ENCODE results near the gene TEX264. TPM values are rescaled to one million over a fixed set of nuclear protein-coding genes. Genes with fewer than 3 reads are reported as not detected.

The TEX264 gene
- total and polyA plus RNA-seq, 2 experiments from 2014 or later: 10.0 to 13.3 TPM

DNA sequence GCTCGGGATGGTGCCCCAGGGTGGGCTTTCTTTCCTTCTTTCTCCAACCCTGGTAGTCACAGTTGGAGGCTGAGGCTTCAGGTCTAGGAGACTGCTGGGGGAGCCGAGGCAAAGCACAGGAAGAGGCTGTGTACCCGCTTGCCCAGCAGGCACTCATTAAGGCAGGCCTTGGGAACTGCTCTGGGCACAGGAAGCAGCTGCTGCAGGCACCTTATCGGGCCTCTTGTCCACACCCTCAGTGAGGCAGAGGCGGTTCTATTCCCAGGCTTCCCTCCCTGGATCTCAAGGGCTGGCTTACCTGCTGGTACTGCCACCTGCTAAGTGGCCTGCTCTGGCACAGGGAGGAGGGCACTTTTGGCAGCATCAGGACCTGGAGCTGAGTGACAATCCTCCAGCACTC is 20.0 kb downstream of the TEX264 start:
- no peak; the same call in 2 of the 3 replicates for ATAC-seq
- Histone ChIP-seq H3K9me2 (ENCODE audit: insufficient read depth) (no peaks in the 10 kb centered on the region), H3F3A (replicated peaks; ENCODE audit: low read depth) (no peaks in the 10 kb centered on the region), H3K27ac (ENCODE audit: low read depth) (no peak overlapping the region), H3K79me2 (replicated peaks; ENCODE audit: insufficient read depth) (no peaks in the 10 kb centered on the region), H3K27me3 (ENCODE audit: insufficient read depth) (no peaks in the 10 kb centered on the region), H4K20me1 (replicated peaks; ENCODE audit: insufficient read depth) (no peaks in the 10 kb centered on the region), H3K4me2 (no peak overlapping the region), H3K36me3 (ENCODE audit: insufficient read depth) (no peaks in the 10 kb centered on the region), H3K4me1 (ENCODE audit: insufficient read depth) (no peaks in the 10 kb centered on the region; the same call in 1 of the 2 replicates), H3K4me3 (no peak overlapping the region), H2AFZ (no peak overlapping the region)
- H3K4me1 Mint-ChIP-seq: peaks cover 16% of the 10 kb centered on the region
- H3K36me3 Mint-ChIP-seq (ENCODE audit: low read depth): no peaks in the 10 kb centered on the region; the same call in 1 of the 3 replicates
- TF ChIP-seq, protein P1, sequence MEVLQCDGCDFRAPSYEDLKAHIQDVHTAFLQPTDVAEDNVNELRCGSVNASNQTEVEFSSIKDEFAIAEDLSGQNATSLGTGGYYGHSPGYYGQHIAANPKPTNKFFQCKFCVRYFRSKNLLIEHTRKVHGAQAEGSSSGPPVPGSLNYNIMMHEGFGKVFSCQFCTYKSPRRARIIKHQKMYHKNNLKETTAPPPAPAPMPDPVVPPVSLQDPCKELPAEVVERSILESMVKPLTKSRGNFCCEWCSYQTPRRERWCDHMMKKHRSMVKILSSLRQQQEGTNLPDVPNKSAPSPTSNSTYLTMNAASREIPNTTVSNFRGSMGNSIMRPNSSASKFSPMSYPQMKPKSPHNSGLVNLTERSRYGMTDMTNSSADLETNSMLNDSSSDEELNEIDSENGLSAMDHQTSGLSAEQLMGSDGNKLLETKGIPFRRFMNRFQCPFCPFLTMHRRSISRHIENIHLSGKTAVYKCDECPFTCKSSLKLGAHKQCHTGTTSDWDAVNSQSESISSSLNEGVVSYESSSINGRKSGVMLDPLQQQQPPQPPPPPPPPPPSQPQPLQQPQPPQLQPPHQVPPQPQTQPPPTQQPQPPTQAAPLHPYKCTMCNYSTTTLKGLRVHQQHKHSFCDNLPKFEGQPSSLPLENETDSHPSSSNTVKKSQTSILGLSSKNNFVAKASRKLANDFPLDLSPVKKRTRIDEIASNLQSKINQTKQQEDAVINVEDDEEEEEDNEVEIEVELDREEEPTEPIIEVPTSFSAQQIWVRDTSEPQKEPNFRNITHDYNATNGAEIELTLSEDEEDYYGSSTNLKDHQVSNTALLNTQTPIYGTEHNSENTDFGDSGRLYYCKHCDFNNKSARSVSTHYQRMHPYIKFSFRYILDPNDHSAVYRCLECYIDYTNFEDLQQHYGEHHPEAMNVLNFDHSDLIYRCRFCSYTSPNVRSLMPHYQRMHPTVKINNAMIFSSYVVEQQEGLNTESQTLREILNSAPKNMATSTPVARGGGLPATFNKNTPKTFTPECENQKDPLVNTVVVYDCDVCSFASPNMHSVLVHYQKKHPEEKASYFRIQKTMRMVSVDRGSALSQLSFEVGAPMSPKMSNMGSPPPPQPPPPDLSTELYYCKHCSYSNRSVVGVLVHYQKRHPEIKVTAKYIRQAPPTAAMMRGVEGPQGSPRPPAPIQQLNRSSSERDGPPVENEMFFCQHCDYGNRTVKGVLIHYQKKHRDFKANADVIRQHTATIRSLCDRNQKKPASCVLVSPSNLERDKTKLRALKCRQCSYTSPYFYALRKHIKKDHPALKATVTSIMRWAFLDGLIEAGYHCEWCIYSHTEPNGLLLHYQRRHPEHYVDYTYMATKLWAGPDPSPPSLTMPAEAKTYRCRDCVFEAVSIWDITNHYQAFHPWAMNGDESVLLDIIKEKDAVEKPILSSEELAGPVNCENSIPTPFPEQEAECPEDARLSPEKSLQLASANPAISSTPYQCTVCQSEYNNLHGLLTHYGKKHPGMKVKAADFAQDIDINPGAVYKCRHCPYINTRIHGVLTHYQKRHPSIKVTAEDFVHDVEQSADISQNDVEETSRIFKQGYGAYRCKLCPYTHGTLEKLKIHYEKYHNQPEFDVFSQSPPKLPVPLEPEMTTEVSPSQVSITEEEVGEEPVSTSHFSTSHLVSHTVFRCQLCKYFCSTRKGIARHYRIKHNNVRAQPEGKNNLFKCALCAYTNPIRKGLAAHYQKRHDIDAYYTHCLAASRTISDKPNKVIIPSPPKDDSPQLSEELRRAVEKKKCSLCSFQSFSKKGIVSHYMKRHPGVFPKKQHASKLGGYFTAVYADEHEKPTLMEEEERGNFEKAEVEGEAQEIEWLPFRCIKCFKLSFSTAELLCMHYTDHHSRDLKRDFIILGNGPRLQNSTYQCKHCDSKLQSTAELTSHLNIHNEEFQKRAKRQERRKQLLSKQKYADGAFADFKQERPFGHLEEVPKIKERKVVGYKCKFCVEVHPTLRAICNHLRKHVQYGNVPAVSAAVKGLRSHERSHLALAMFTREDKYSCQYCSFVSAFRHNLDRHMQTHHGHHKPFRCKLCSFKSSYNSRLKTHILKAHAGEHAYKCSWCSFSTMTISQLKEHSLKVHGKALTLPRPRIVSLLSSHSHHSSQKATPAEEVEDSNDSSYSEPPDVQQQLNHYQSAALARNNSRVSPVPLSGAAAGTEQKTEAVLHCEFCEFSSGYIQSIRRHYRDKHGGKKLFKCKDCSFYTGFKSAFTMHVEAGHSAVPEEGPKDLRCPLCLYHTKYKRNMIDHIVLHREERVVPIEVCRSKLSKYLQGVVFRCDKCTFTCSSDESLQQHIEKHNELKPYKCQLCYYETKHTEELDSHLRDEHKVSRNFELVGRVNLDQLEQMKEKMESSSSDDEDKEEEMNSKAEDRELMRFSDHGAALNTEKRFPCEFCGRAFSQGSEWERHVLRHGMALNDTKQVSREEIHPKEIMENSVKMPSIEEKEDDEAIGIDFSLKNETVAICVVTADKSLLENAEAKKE (CRISPR knock-in tag; IDR thresholded peaks at IDR 0.05): no peak
- no peak for TF ChIP-seq REST (IDR thresholded peaks at IDR 0.05; ENCODE audit: unreplicated experiment)
- TF ChIP-seq CTCF (conservative IDR thresholded peaks at IDR 0.05; ENCODE audit: low read depth in 2 of 2): no peak
- TF ChIP-seq CREB1 (CRISPR knock-in tag; IDR thresholded peaks at IDR 0.05; ENCODE audit: low read depth): no peak
- TF ChIP-seq NANOG (IDR thresholded peaks at IDR 0.05; ENCODE audit: borderline replicate concordance): no peak
- TF ChIP-seq ZNF331 (CRISPR knock-in tag; IDR thresholded peaks at IDR 0.05; ENCODE audit: low read depth): no peak
- TF ChIP-seq STAT1 (IDR thresholded peaks at IDR 0.05; ENCODE audit: unreplicated experiment): no peak
- no peak for TF ChIP-seq EZH2 (IDR thresholded peaks at IDR 0.05; ENCODE audit: low read depth, unreplicated experiment)
- TF ChIP-seq ZNF114 (CRISPR knock-in tag; IDR thresholded peaks at IDR 0.05): no peak
- H3K27me3 Mint-ChIP-seq (ENCODE audit: insufficient read depth, low read depth, poor library complexity): peaks cover 26% of the 10 kb centered on the region
- no peak overlapping the region for H3K27ac Mint-ChIP-seq
- no peaks in the 10 kb centered on the region for H3K9me3 Mint-ChIP-seq
- DNase-seq (ENCODE audit: low spot score): no peak
- H3K4me3 Mint-ChIP-seq: no peak overlapping the region

All from GM23338 (cell line).